Ovary (tissue), 9 donors: Measurements from ENCODE around the gene FAR2. TPM values are rescaled to one million over a fixed set of nuclear protein-coding genes. Genes with fewer than 3 reads are reported as not detected.

ENCODE experiments used
- DNase-seq, 5 donors: peaks; one replicate each; pipeline ENCODE4 v3.0.0-alpha.2; 2019 to 2020
- H3K27ac ChIP-seq, 2 donors: fragments of 200-600 bp; one replicate each; pipeline versions ENCODE4 v1.5.1 to v1.8.0; 2019 to 2022
- H3K27me3 ChIP-seq: fragments of 200-600 bp; one replicate; pipeline ENCODE4 v1.8.0; 2022
- H3K36me3 ChIP-seq: fragments of 200-600 bp; sonication (generic); one replicate; pipeline ENCODE4 v1.5.1; 2019
- H3K4me1 ChIP-seq: one replicate; pipeline ENCODE4 v1.8.1; 2013; ENCODE audit warnings: mild to moderate bottlenecking, moderate library complexity; ENCODE audit not compliant: insufficient read depth
- H3K4me3 ChIP-seq: fragments of 200-600 bp; sonication (generic); one replicate; pipeline ENCODE4 v1.5.1; 2017
- H3K9me3 ChIP-seq, 2 donors: fragments of 200-600 bp in 1 of 2; sonication (generic) in 1 of 2; one replicate each; pipeline versions ENCODE4 v1.5.1 to v1.8.1; 2013 to 2019; ENCODE audit warnings: mild to moderate bottlenecking in 1 of 2, moderate library complexity in 1 of 2
- EP300 ChIP-seq: sonication (generic); formaldehyde crosslinking; IDR thresholded peaks from one replicate; pipeline ENCODE4 v1.6.1; 2017; ENCODE audit warnings: antibody characterized with exemption
- POLR2A ChIP-seq: fragments of 450-650 bp; IDR thresholded peaks from one replicate; pipeline ENCODE4 v1.6.1; 2017; ENCODE audit warnings: antibody characterized with exemption, mild to moderate bottlenecking, moderate library complexity
- WGBS, 3 donors: extraction: QIAGEN DNeasy Blood & Tissue Kit in 1 of 3; methylation state at CpG; one replicate each; pipeline versions ENCODE4 v1.1.5 to v1.1.7; 2013 to 2017; 5-methylcytosine and 5-hydroxymethylcytosine counted together
- intact Hi-C, 4 donors: fragments of 100-400 bp; cut with DNase I; formaldehyde crosslinking; loops; one replicate each; pipeline versions ENCODE4 v1.11.0 to v1.15.1; 2022 to 2023
- polyA plus RNA-seq, 2 donors: library from polyadenylated mRNA; stranded (reverse); fragments of 200-250 nt in 1 of 2; fragments of 350-450 nt in 1 of 2; fragmentation: Illumina TruSeq in 1 of 2; extraction: RNeasy Lipid Tissue Mini Kit (QIAGEN cat#74804) in 1 of 2; gene quantifications; one replicate each; pipeline ENCODE4 v1.2.3, GENCODE V29; 2013 to 2014
- total RNA-seq, 7 donors: library from RNA; depleted of rRNA in 2 of 7; stranded (reverse); fragments of >200 nt in 2 of 7; fragmentation: NEBNext Ultra II Directional in 3 of 7; extraction: Animal tissue kit (Norgen Biotek cat#: 25700) in 3 of 7; gene quantifications; one replicate each; pipeline versions ENCODE4 v1.1.0 to v1.2.4, GENCODE V29; 2016 to 2023
- TF ChIP-seq, protein P1 (sequence below), 3 donors: fragments of 450-650 bp in 2 of 3; fragments of 200-600 bp in 1 of 3; IDR thresholded peaks; one replicate each; pipeline versions ENCODE4 v1.5.1 to v1.8.0; 2016 to 2022; ENCODE audit warnings: antibody characterized with exemption in 3 of 3, mild to moderate bottlenecking in 1 of 3
- donor health status: DM: no; HTN: no; CAD: no; lungs with moderate emphysema.
- donor health status: DM: no; HTN: no; CAD: no.
- donor health status: Bipolar disorder and iron deficiency.
- donor health status: DM: yes; HTN: yes; CAD: no.
- donor health status: DM: no; HTN: no; CAD: no.
- donor health status: DM: yes; HTN: yes; CAD: no.

Gene FAR2
- total and polyA plus RNA-seq, 9 donors = 0.41 to 5.3 (median 1.5) TPM

GRCh38 chr12:29145372-29146170, 3.5 kb upstream of the FAR2 start:
- Histone ChIP-seq H3K4me1 (peaks cover 3% of the 10 kb centered on the region), H3K36me3 (no peaks in the 10 kb centered on the region), H3K9me3 (no peaks in the 10 kb centered on the region), H3K27me3 (no peaks in the 10 kb centered on the region), H3K4me3 (no peak overlapping the region), H3K27ac (no peak overlapping the region)
- DNase-seq = no peak
- TF ChIP-seq, protein P1, sequence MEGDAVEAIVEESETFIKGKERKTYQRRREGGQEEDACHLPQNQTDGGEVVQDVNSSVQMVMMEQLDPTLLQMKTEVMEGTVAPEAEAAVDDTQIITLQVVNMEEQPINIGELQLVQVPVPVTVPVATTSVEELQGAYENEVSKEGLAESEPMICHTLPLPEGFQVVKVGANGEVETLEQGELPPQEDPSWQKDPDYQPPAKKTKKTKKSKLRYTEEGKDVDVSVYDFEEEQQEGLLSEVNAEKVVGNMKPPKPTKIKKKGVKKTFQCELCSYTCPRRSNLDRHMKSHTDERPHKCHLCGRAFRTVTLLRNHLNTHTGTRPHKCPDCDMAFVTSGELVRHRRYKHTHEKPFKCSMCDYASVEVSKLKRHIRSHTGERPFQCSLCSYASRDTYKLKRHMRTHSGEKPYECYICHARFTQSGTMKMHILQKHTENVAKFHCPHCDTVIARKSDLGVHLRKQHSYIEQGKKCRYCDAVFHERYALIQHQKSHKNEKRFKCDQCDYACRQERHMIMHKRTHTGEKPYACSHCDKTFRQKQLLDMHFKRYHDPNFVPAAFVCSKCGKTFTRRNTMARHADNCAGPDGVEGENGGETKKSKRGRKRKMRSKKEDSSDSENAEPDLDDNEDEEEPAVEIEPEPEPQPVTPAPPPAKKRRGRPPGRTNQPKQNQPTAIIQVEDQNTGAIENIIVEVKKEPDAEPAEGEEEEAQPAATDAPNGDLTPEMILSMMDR (IDR thresholded peaks at IDR 0.05) = no peak
- TF ChIP-seq POLR2A = no peak
- TF ChIP-seq EP300 = no peak
- whole genome bisulfite sequencing, 3 donors = 89 to 92% (median 89%) methylated on average over 14 of the region's 14 CpGs
- intact Hi-C loops = no loop called here

- Histone ChIP-seq H3K27me3 (no peaks in the 10 kb centered on the region), H3K4me3 (no peak overlapping the region), H3K9me3 (no peaks in the 10 kb centered on the region), H3K36me3 (no peaks in the 10 kb centered on the region), H3K27ac (no peak overlapping the region), H3K4me1 (peaks cover 3% of the 10 kb centered on the region)
- intact Hi-C loops = no loop called here
- DNase-seq = no peak
- TF ChIP-seq, protein P1 (IDR thresholded peaks at IDR 0.05) = no peak
- TF ChIP-seq EP300 (no peak), POLR2A (no peak)
These were observed 2.9 kb upstream of the FAR2 start for GRCh38 chr12:29146196-29146595.

GRCh38 chr12:29147731-29148595, 1.1 kb upstream of the FAR2 start:
- H3K27me3 ChIP-seq = no peaks in the 10 kb centered on the region
- H3K36me3 ChIP-seq = no peaks in the 10 kb centered on the region
- TF ChIP-seq, protein P1 (IDR thresholded peaks at IDR 0.05) = no peak
- TF ChIP-seq EP300 (no peak), POLR2A (no peak)
- DNase-seq = no peak
- no peaks in the 10 kb centered on the region for H3K9me3 ChIP-seq
- peak overlapping the region; percentile 69 for H3K4me3 ChIP-seq
- H3K27ac ChIP-seq = no peak overlapping the region
- intact Hi-C loops = no loop called here
- 12 to 16% (median 13%) methylated on average over 14 of the region's 14 CpGs for WGBS, 3 donors
- H3K4me1 ChIP-seq = peaks cover 3% of the 10 kb centered on the region

DNA sequence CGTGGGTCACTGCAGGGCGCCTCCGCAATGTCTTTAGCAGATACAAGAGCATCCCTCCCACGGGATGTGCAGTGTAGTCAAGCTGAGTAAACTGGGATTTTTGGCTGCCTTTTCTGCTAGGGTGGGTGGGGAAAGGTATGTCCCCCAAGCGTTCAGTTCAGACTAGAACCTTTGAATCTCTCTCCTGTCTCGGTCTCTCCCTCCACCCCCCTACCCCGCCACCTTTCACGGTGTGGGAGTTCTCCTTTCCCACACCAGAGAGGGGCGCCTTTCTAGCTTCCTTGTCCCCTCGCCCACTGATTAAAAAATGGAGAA, 525 bp upstream of the FAR2 start:
- H3K4me1 ChIP-seq = peaks cover 3% of the 10 kb centered on the region
- H3K4me3 ChIP-seq = peak overlapping the region; percentile 69
- no peak for TF ChIP-seq POLR2A
- TF ChIP-seq EP300 = no peak
- TF ChIP-seq, protein P1 (IDR thresholded peaks at IDR 0.05) = no peak
- H3K27me3 ChIP-seq = no peaks in the 10 kb centered on the region
- DNase-seq = no peak
- no peaks in the 10 kb centered on the region for H3K36me3 ChIP-seq
- H3K27ac ChIP-seq = no peak overlapping the region
- 0 to 1% (median 1%) methylated on average over 10 of the region's 10 CpGs for WGBS, 3 donors
- intact Hi-C loops = no loop called here
- no peaks in the 10 kb centered on the region for H3K9me3 ChIP-seq
